Measurements from ENCODE around the gene HDAC2. TPM values are rescaled to one million over a fixed set of nuclear protein-coding genes. Genes with fewer than 3 reads are reported as not detected.
A peak's percentile ranks its signal among the peaks of the same experiment; 100 is the strongest.
"Not testable (repeated sequence)": the region's sequence is repeated elsewhere in the genome, so short reads cannot be mapped to it uniquely, and the experiment has no call there.

Gene HDAC2
- total RNA-seq (2014; rRNA removed), result 76.8 and 119 TPM in 2 replicates
- polyA plus RNA-seq (2012), result 131 TPM

GRCh38 chr6:113970805-113971676, at the start of gene HDAC2:
TSS of gene HDAC2 (minus strand) at chr6:113971148. CDS start at chr6:113970908, 240 bp downstream.
- peak; percentile 84 for DNase-seq (ENCODE audit: low read depth)

- DNase-seq (ENCODE audit: low read depth), result no peak
Measured at GRCh38 chr6:114020196-114020595, 49.2 kb upstream of the HDAC2 start.

- DNase-seq (ENCODE audit: low read depth), result peak; percentile 95
Measured at GRCh38 chr6:114017146-114017545, 46.2 kb upstream of the HDAC2 start.

- DNase-seq (ENCODE audit: low read depth), result peak; percentile 61
Measured at GRCh38 chr6:114014106-114014505, 43.2 kb upstream of the HDAC2 start.

GRCh38 chr6:114011486-114011885, 40.5 kb upstream of the HDAC2 start:
- DNase-seq (ENCODE audit: low read depth), result not testable (repeated sequence)

GRCh38 chr6:114010540-114010939, 39.6 kb upstream of the HDAC2 start:
- no peak for DNase-seq (ENCODE audit: low read depth)

- DNase-seq (ENCODE audit: low read depth), result no peak
Measured at GRCh38 chr6:114009192-114009591, 38.2 kb upstream of the HDAC2 start.

- DNase-seq (ENCODE audit: low read depth), result peak; percentile 52
Measured at GRCh38 chr6:114008331-114008730, 37.4 kb upstream of the HDAC2 start.

- peak; percentile 62 for DNase-seq (ENCODE audit: low read depth)
Measured at GRCh38 chr6:114007516-114007915, 36.6 kb upstream of the HDAC2 start.

- DNase-seq (ENCODE audit: low read depth), result no peak
Measured at GRCh38 chr6:114001354-114001753, 30.4 kb upstream of the HDAC2 start.

GRCh38 chr6:114000069-114000468, 29.1 kb upstream of the HDAC2 start:
- DNase-seq (ENCODE audit: low read depth), result peak; percentile 67

GRCh38 chr6:113999284-113999683, 28.3 kb upstream of the HDAC2 start:
- no peak for DNase-seq (ENCODE audit: low read depth)

- no peak for DNase-seq (ENCODE audit: low read depth)
Measured at GRCh38 chr6:113998811-113999210, 27.9 kb upstream of the HDAC2 start.

GRCh38 chr6:113997116-113997515, 26.2 kb upstream of the HDAC2 start:
- DNase-seq (ENCODE audit: low read depth), result peak; percentile 93

GRCh38 chr6:113995634-113996033, 24.7 kb upstream of the HDAC2 start:
- DNase-seq (ENCODE audit: low read depth), result peak; percentile 99

GRCh38 chr6:113994934-113995342, 24.0 kb upstream of the HDAC2 start:
- DNase-seq (ENCODE audit: low read depth), result peak; percentile 96

- no peak for DNase-seq (ENCODE audit: low read depth)
Measured at GRCh38 chr6:113989675-113990074, 18.7 kb upstream of the HDAC2 start.

GRCh38 chr6:113982675-113983074, 11.7 kb upstream of the HDAC2 start:
- DNase-seq (ENCODE audit: low read depth), result not testable (repeated sequence)

GRCh38 chr6:113982055-113982550, 11.2 kb upstream of the HDAC2 start:
- no peak for DNase-seq (ENCODE audit: low read depth)

GRCh38 chr6:113980937-113981554, 10.1 kb upstream of the HDAC2 start:
- no peak for DNase-seq (ENCODE audit: low read depth)

GRCh38 chr6:113979937-113980336, 9.0 kb upstream of the HDAC2 start:
- no peak for DNase-seq (ENCODE audit: low read depth)

GRCh38 chr6:113978084-113978675, 7.2 kb upstream of the HDAC2 start:
- DNase-seq (ENCODE audit: low read depth), result no peak
